B cell (primary cell): ENCODE data around the gene SPRY4.

ENCODE experiments used
- CTCF ChIP-seq: fragments of 200-600 bp; IDR thresholded peaks from one replicate; pipeline ENCODE4 v1.8.0; 2022; ENCODE audit warnings: antibody characterized with exemption, mild to moderate bottlenecking
- EZH2 ChIP-seq: IDR thresholded peaks from 2 replicates; pipeline ENCODE4 v1.6.1; 2012; ENCODE audit warnings: borderline replicate concordance, low read depth, mild to moderate bottlenecking, moderate library complexity, low read length; ENCODE audit not compliant: insufficient read depth, poor library complexity, severe bottlenecking

DNA sequence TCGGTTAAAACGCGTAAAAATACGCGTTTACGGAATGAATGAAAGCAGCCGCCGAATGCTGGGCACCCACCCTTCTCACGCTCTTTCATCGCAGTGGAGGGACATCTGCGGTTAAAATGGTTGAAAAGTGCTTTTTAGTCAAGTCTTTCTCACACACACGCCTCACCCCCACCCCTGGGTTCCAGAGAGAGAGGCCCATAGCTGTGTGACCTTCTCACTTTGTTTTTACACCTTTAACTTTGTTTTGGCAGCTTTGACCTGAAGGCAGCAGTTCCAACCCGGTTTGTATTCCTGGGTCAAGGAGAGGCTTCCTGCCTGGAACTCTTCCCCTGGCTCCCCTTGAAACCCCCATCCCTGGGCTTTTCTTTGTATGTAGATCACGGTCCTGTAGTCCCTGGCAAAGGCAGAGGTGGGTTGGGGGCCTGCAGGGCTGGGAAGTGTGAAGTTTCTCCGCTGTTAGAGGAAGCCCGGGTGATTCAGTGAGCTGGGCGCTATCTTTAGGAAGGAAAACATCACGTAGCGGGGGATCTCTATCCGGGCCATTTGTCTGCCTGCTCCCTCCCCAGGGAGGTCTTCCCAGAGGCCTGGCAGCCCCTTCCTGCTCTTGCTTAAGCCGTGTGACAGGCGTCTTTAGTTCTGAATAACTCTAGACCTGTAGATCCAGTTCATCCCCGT, 29.6 kb downstream of the SPRY4 start:
- no peak for TF ChIP-seq CTCF
- no peak for TF ChIP-seq EZH2
